ENCODE measurements around the gene GPBP1.

The GPBP1 gene

GRCh38 chr5:57194653-57195052 lies 20.8 kb downstream of the GPBP1 start:
- no peak for TF ChIP-seq CTCF (IDR thresholded peaks at IDR 0.05; ENCODE audit: insufficient read depth, low read length, poor library complexity, severe bottlenecking)
- H3K36me3 ChIP-seq (ENCODE audit: control insufficient read depth, insufficient read depth, low read length): peaks cover 2% of the 10 kb centered on the region
- no peaks in the 10 kb centered on the region for H3K27me3 ChIP-seq (replicated peaks; ENCODE audit: control insufficient read depth, insufficient read depth, low read length)
- H3K4me3 ChIP-seq (replicated peaks; ENCODE audit: low read depth, low read length): no peak overlapping the region
- no peak for DNase-seq (ENCODE audit: extremely low read depth, insufficient read length)

GRCh38 chr5:57195060-57195459 lies 21.2 kb downstream of the GPBP1 start:
- H3K27me3 ChIP-seq (replicated peaks; ENCODE audit: control insufficient read depth, insufficient read depth, low read length): no peaks in the 10 kb centered on the region
- peaks cover 2% of the 10 kb centered on the region for H3K36me3 ChIP-seq (ENCODE audit: control insufficient read depth, insufficient read depth, low read length)
- no peak for TF ChIP-seq CTCF (IDR thresholded peaks at IDR 0.05; ENCODE audit: insufficient read depth, low read length, poor library complexity, severe bottlenecking)
- H3K4me3 ChIP-seq (replicated peaks; ENCODE audit: low read depth, low read length): no peak overlapping the region
- no peak for DNase-seq (ENCODE audit: extremely low read depth, insufficient read length)

- H3K4me3 ChIP-seq (replicated peaks; ENCODE audit: low read depth, low read length): no peak overlapping the region
- no peak for TF ChIP-seq CTCF (IDR thresholded peaks at IDR 0.05; ENCODE audit: insufficient read depth, low read length, poor library complexity, severe bottlenecking)
- H3K27me3 ChIP-seq (replicated peaks; ENCODE audit: control insufficient read depth, insufficient read depth, low read length): no peaks in the 10 kb centered on the region
- no peaks in the 10 kb centered on the region; the same call in 1 of the 2 replicates for H3K36me3 ChIP-seq (ENCODE audit: control insufficient read depth, insufficient read depth, low read length)
- no peak for DNase-seq (ENCODE audit: extremely low read depth, insufficient read length)
These were observed 26.0 kb downstream of the GPBP1 start for GRCh38 chr5:57199866-57200265.

- no peak overlapping the region for H3K4me3 ChIP-seq (replicated peaks; ENCODE audit: low read depth, low read length)
- peaks cover 2% of the 10 kb centered on the region; the same call in 1 of the 2 replicates for H3K36me3 ChIP-seq (ENCODE audit: control insufficient read depth, insufficient read depth, low read length)
- no peak for TF ChIP-seq CTCF (IDR thresholded peaks at IDR 0.05; ENCODE audit: insufficient read depth, low read length, poor library complexity, severe bottlenecking)
- no peak for DNase-seq (ENCODE audit: extremely low read depth, insufficient read length)
- H3K27me3 ChIP-seq (replicated peaks; ENCODE audit: control insufficient read depth, insufficient read depth, low read length): no peaks in the 10 kb centered on the region
These were observed 29.0 kb downstream of the GPBP1 start for GRCh38 chr5:57202811-57203210.

- Histone ChIP-seq H3K27me3 (replicated peaks; ENCODE audit: control insufficient read depth, insufficient read depth, low read length) (no peaks in the 10 kb centered on the region), H3K36me3 (ENCODE audit: control insufficient read depth, insufficient read depth, low read length) (peaks cover 2% of the 10 kb centered on the region; the same call in 1 of the 2 replicates), H3K4me3 (replicated peaks; ENCODE audit: low read depth, low read length) (no peak overlapping the region)
- TF ChIP-seq CTCF (IDR thresholded peaks at IDR 0.05; ENCODE audit: insufficient read depth, low read length, poor library complexity, severe bottlenecking): no peak
- no peak for DNase-seq (ENCODE audit: extremely low read depth, insufficient read length)
These were observed 33.3 kb downstream of the GPBP1 start for GRCh38 chr5:57207007-57207653.

GRCh38 chr5:57207681-57208080 lies 33.8 kb downstream of the GPBP1 start:
- TF ChIP-seq CTCF (IDR thresholded peaks at IDR 0.05; ENCODE audit: insufficient read depth, low read length, poor library complexity, severe bottlenecking): no peak
- no peak for DNase-seq (ENCODE audit: extremely low read depth, insufficient read length)
- Histone ChIP-seq H3K4me3 (replicated peaks; ENCODE audit: low read depth, low read length) (no peak overlapping the region), H3K36me3 (ENCODE audit: control insufficient read depth, insufficient read depth, low read length) (peaks cover 2% of the 10 kb centered on the region; the same call in 1 of the 2 replicates), H3K27me3 (replicated peaks; ENCODE audit: control insufficient read depth, insufficient read depth, low read length) (no peaks in the 10 kb centered on the region)

Measured in GM06990 (cell line).